ENCODE measurements around the gene MFSD6L. TPM values are rescaled to one million over a fixed set of nuclear protein-coding genes. Genes with fewer than 3 reads are reported as not detected.

Gene MFSD6L
- polyA plus RNA-seq, 1 experiment, result not detected

- Histone ChIP-seq H3K27me3 (ENCODE audit: control insufficient read depth, insufficient read depth, low read length) (peaks cover 17% of the 10 kb centered on the region), H3K9me3 (ENCODE audit: control insufficient read depth, insufficient read depth, low read length) (no peaks in the 10 kb centered on the region), H3K4me3 (ENCODE audit: low read depth, low read length) (no peak overlapping the region), H3K27ac (ENCODE audit: low read depth, low read length) (no peak overlapping the region)
- no peak for TF ChIP-seq CTCF (IDR thresholded peaks at IDR 0.05; ENCODE audit: low read depth, low read length)
- ChIA-PET CTCF (interaction anchor here (1.0 kb wide), 1 partner anchor 32 kb away, joined by 4 read pairs; no protein-coding TSS in a partner anchor), POLR2A (no interaction called here)
- DNase-seq (ENCODE audit: low read depth, low spot score), result no peak
Measured at GRCh38 chr17:8754890-8755289, 44.3 kb downstream of the MFSD6L start.

GRCh38 chr17:8753976-8754440 is 45.2 kb downstream of the MFSD6L start:
- H3K27ac ChIP-seq (ENCODE audit: low read depth, low read length), result no peak overlapping the region
- no peak for DNase-seq (ENCODE audit: low read depth, low spot score)
- no peak overlapping the region for H3K4me3 ChIP-seq (ENCODE audit: low read depth, low read length)
- POLR2A ChIA-PET, result no interaction called here
- CTCF ChIA-PET, result interaction anchor here (1.0 kb wide), 1 partner anchor 33 kb away, joined by 4 read pairs; no protein-coding TSS in a partner anchor
- H3K27me3 ChIP-seq (ENCODE audit: control insufficient read depth, insufficient read depth, low read length), result peaks cover 17% of the 10 kb centered on the region
- no peaks in the 10 kb centered on the region for H3K9me3 ChIP-seq (ENCODE audit: control insufficient read depth, insufficient read depth, low read length)
- TF ChIP-seq CTCF (IDR thresholded peaks at IDR 0.05; ENCODE audit: low read depth, low read length), result peak; percentile 47

- H3K27ac ChIP-seq (ENCODE audit: low read depth, low read length), result no peak overlapping the region
- H3K4me3 ChIP-seq (ENCODE audit: low read depth, low read length), result no peak overlapping the region
- peaks cover 17% of the 10 kb centered on the region for H3K27me3 ChIP-seq (ENCODE audit: control insufficient read depth, insufficient read depth, low read length)
- no peak for TF ChIP-seq CTCF (IDR thresholded peaks at IDR 0.05; ENCODE audit: low read depth, low read length)
- ChIA-PET POLR2A (no interaction called here), CTCF (interaction anchor here (0.6 to 1.5 kb wide), 3 partner anchors 24 to 43 kb away, joined by 4 to 6 read pairs (median 4); no protein-coding TSS in a partner anchor)
- no peak for DNase-seq (ENCODE audit: low read depth, low spot score)
- no peaks in the 10 kb centered on the region for H3K9me3 ChIP-seq (ENCODE audit: control insufficient read depth, insufficient read depth, low read length)
Measured at GRCh38 chr17:8753136-8753975, 45.8 kb downstream of the MFSD6L start.

- CTCF ChIA-PET, result no interaction called here
- peaks cover 18% of the 10 kb centered on the region for H3K27me3 ChIP-seq (ENCODE audit: control insufficient read depth, insufficient read depth, low read length)
- no peak overlapping the region for H3K4me3 ChIP-seq (ENCODE audit: low read depth, low read length)
- POLR2A ChIA-PET, result no interaction called here
- H3K27ac ChIP-seq (ENCODE audit: low read depth, low read length), result no peak overlapping the region
- TF ChIP-seq CTCF (IDR thresholded peaks at IDR 0.05; ENCODE audit: low read depth, low read length), result no peak
- no peak for DNase-seq (ENCODE audit: low read depth, low spot score)
- no peaks in the 10 kb centered on the region for H3K9me3 ChIP-seq (ENCODE audit: control insufficient read depth, insufficient read depth, low read length)
Measured at GRCh38 chr17:8749616-8750015, 49.5 kb downstream of the MFSD6L start.

GRCh38 chr17:8747742-8748141 is 51.4 kb downstream of the MFSD6L start:
- H3K4me3 ChIP-seq (ENCODE audit: low read depth, low read length), result no peak overlapping the region
- POLR2A ChIA-PET, result no interaction called here
- H3K27me3 ChIP-seq (ENCODE audit: control insufficient read depth, insufficient read depth, low read length), result peaks cover 13% of the 10 kb centered on the region
- H3K9me3 ChIP-seq (ENCODE audit: control insufficient read depth, insufficient read depth, low read length), result no peaks in the 10 kb centered on the region
- DNase-seq (ENCODE audit: low read depth, low spot score), result no peak
- no peak for TF ChIP-seq CTCF (IDR thresholded peaks at IDR 0.05; ENCODE audit: low read depth, low read length)
- no peak overlapping the region for H3K27ac ChIP-seq (ENCODE audit: low read depth, low read length)
- CTCF ChIA-PET, result interaction anchor here (2.3 kb wide), 1 partner anchor 38 kb away, joined by 13 read pairs; no protein-coding TSS in a partner anchor

All from AG04450 (cell line).